ENCODE measurements around the gene GPR39.

GPR39 gene

DNA sequence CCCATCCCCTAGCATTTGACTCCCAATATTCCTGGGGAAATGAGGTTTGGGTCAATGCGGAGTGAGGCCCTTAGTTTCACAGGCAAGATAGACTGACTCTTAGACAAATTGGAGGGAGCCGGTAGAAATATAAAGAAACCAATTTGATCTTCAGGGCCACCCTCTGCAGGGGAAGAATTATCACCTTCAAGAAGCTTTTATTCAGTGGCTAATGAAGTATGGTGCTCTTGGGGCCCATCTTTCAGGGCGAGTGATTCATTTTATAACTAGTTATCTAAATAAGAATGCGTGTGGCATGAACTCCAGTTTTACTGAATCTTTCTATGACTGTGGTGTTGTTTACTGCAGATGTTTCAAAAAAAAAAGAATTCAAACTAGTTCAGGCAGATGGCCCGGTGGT is 165.0 kb downstream of the GPR39 start:
- no peak for DNase-seq

DNA sequence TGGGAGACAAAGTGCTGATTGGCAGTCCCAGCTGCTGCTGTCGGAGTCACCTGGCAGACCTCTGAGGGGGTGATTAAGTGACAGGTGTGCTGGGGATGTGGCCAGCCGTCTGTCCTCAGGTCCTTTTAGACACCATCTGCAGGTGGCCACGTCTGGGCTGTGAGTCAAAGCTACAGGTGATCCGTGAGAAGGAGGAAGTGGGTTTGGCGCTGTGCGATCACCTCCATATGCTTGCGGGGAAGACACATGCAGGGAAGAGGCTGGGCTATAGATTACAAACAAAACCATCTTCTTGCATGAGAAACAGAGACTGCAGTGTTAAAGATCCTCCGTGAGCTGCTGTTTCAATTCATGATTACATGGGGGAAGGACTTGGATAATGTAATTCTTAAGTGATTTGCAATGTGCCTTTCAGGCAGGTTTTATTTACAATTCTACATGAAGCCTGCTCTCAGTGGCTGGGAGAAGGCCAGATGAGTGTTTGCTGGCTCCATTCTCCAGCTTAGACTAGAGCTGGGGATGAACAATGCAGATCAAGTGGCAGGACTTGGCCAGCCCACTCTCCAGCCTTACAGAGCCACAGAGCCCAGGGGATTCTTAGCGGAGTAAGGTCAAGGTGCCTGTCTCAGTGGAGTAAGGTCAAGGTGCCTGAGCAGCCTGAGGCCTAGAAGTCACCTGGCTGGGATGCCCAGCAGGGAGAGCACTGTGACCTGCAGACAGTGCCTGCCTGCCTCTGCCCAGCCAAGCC is 165.6 kb downstream of the GPR39 start:
- no peak for DNase-seq

DNA sequence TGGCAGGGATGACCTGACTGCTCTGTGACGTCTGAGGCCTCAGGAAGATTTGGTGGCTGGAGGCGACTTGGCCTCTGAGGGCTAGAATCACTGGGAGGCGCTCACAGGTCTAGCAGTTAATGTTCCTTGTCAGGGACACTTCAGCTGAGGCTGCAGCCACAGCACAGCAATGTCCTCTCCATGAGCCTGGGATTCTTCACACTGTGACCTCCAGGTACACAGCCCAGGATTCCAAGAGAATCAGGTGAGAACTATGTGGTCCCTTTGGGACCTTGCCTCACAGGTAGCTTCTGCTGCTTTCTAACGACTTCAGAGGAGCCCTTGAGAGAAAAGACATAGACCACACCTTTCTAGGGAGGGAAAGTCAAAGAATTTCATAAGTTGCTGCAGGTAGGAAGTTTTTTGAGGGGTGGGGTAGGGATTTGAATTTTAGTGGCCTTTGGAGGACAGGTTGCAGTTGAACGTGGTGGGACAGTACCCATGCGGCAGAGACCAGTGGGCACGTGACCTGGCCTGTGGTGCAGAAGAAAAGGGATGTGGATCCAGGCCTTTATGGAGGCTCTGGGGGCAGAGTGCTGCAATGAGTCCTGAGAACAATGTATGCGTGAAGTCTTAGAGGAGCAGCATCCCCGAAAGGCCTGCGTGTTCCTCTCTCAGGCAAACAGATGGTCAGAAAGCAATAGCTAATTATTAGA is 167.2 kb downstream of the GPR39 start:
- no peak for DNase-seq

DNA sequence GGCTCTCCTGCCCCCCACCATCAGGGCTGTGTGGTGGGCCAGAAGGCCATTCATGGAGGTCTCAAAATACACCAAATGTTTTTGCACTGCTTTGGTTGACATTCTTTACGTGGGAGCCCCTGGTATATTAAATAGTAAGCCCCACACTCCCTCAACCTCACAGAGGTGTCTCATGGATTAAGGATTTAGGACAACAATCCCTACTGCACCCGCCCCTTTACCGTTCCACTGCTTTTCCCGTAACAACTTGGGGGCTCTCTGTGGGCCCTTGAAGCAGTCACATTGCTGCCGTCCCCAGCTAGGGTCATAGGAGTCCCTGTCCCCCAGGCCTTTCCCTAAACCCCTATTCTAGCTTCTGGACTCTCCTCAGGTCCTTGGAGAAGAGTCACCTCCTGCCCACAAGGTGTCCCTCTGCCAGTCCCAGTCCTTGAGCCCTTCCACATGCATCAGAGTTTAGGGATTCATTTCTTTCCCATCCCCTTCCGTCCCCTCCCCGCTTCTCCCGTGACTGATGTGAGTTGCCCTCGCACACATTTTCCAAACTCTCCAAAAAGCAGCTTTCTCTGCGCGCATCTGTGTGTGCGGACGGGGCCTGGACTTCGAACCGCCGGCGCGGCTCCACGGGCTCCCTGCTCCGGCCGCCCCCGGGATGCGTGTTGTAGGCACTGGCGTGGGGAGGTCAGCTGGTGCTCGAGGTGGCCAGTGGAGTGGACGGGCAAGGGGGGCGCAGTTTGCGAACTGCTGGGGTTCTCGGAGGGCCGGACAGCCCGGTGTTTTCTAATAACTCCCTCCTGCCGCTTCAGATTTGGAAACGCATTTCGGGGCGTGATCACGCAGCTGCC is 168.6 kb downstream of the GPR39 start:
- DNase-seq, result no peak

DNA sequence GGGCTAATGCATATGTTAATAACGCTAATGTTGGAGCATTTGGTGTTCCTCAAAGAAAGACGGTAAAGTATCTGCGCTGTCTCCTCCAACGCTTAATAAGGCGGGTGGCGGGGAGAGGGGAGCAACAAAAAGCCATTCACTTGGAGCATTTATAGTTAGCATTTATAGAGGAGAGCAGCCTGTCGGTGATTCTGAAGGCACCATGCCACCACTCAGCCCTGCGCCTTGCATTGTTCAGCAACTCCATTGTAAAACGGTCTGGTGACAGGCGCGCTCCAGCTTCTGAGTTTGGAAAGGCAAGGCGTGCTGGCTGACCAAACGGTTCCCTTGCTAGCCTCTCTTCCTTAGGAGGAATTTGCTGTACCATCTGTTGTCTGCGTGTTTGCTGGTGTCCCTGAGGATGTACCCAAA is 169.5 kb downstream of the GPR39 start:
- no peak for DNase-seq

DNA sequence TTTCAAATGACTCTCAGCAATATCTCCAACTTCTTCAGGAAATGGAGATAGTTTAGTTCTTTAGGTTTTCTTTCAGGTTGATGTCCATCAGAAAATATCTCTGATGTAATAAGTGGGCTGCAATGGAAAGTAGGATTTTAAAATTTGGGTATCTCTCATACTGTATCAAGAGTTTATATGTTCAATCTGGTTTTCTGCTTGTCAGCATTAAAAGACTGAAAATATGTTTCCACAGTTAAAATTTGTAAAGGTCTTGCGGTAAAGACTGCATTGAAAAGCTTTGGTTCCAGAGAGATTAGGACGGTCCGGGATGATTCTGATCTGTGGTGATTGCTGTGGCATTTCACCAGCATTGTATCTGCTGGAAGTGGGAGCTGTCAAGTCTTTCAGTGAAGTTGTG is 170.2 kb downstream of the GPR39 start:
- DNase-seq, result no peak

DNA sequence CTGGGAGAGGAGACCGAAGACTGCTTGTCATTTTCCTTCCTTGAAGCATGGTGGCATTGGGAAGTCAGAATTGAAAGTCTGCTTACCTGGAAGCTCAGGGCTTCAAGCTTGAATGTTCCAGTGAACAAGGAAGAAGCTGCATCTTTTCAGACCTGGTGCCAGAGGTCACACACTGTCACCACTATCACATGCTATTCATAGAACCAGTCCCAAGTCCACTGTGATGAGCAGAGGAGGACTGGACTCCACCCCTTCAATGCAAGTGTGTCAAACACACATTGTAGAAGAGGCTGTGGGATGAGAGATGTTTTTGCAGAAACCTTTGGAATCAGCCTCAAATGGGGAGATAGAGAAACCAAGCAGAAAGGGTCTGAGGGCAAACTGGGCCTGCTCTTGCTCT is 172.0 kb downstream of the GPR39 start:
- no peak for DNase-seq

DNA sequence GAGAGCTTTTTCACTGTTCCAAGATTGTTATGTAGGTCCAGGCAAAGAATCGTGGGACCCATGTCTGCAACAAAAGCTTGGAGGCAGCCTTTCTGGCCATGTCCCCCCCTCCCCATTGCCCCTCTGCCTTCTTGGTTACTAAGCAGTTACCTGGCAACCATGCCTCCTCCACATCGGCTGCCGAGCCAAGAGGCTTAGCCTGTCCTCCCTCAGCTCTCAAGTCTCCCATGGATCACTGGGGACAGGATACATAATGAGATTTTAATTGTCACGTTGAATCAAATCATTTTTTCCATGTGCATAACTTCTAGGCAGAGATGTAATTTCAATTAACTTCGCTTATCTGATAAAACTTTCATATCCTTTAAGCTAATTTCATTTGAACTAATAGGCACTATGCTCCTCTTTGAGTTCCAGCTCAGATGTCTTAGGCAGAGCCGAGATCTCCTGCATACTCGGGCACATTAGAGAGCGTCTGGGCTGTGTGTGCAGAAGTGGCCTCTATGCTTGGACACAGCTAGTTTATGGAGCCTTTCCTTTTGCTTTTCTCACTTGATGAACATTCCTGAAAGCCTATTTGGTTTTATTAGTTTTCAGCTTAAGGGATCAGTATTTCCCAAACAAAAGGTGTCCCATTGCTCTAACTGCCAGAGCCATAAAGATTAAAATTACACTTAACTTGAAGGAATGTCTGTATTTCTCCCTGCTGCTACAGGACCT is 172.7 kb downstream of the GPR39 start:
- DNase-seq, result no peak

DNA sequence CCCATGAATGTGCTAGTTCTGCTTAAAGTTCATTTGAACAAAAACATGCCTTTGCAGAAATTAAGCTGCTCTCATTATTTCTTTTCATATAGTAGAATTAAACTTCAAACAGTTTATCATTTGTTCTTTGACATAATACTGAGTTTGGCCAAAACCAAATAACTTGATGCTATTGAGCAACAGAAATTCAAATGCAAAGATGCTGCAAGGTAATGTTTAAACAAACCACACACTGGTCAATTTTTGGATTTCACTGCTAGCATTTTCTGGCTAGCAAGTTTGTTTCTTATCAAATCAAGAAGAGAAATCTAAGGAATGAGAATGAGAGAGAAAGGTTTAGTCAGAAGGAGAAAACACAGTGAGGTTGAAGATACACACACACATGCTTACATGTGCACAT is 173.4 kb downstream of the GPR39 start:
- no peak for DNase-seq

DNA sequence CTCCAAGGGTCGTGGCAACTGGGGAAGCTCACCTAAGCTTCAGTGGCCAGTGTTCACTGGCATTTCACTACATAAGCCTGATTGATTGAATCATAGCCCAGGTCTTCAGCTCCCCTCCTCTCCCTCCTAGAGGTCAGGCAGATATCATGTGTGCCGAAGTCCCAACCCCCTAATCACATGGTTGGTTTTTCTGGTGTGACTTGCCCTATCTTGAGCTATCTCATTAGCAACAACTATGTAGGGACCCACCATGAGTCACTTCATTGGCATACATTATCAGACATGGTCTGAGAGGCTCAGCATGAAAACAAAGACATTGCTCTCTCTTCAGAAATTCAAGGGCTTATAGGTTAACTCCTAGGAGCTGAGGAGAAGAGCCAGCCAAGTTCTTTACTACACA is 176.6 kb downstream of the GPR39 start:
- DNase-seq, result no peak

DNA sequence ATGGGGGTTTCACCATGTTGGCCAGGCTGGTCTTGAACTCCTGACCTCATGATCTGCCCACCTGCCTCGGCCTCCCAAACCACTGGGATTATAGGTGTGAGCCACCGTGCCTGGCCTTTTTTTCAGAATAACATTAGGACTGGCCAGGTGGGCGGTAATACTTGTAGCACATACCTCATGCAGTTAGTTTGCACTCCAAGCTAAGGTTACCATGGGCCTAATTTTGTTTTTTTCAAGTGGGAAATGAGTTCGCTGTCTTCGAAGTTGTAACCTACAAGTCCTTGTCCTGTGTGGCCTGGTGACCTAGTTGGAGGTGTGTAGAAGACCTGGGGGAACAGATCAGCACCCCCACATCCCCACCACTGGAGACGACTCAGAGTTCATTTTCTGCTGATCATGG is 178.6 kb downstream of the GPR39 start:
- no peak for DNase-seq

DNA sequence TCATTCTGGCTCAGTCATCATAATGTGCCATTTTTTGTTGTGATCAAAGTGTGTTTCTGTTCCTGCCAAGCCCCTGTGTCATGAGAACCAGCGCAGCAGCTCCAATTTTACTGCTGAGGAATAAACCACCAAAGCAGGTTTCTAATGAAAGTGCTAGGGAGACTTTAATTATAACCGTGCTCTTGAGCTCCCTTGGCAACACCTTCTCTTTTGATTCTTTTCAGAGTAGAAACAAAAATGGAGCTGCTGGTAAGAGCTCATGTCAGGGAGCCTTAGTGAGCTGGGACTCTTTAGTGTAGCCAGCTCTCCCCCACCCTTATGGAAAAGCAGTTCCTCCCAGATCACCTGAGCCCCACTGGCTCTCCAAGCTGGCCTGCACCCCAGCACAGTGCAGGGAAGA is 179.1 kb downstream of the GPR39 start:
- no peak for DNase-seq

DNA sequence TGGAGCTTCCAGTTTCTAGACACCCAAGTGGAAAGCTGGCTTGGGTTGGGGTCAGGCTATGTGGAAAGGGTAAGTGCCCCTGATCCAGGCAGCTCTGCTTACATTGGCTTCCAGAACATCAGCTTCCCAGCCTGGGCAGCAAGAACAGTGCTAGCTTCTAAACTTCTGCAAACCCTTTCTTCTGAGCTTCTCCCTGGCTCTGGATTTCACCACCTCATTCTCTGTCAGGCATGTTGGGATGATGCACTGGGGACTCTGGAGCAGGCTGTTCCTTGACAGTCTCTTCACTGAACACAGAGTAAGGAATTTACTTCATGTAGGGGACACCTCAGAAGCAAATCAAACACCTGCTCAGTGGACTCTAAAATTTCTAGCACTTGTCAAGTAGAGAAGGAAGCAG is 180.6 kb downstream of the GPR39 start:
- DNase-seq, result no peak

DNA sequence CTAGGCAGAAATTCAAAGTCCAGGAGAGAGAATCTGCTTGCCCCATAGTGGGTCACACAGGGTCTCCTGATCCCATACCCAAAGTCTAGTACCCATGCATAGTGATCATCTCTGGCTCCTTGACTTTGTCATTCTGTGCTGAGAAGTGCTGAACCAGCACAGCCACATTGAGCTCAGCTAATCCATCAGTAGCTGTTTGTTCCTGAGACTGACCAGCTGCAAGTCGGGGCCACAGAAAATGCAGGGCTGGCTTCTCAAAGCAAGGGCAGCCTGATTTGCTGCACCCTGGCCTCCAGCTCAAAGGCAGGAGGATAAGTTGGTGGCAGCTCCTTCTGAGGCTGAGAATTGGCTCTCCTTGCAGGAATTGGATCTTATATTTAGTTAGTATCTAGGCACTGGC is 181.2 kb downstream of the GPR39 start:
- DNase-seq, result no peak

DNA sequence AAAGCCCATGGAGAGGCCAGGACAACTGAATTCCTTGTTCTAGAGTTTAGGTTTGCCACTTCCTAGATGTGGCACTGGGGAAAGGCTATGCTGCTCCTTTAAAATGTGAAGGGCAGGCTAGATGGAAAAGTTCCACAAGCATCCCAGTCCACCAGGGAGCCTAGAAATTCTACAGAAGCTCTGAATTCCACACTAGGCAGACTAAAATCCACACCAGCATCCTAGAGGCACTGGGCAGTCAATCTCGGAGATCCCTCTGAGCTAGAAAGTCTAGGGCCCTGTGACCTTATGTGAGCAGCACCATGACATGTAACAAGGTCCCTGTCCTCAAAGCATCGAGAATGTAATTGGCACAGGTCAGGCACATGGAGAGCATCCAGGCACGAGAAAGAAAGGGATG is 181.9 kb downstream of the GPR39 start:
- DNase-seq, result no peak

DNA sequence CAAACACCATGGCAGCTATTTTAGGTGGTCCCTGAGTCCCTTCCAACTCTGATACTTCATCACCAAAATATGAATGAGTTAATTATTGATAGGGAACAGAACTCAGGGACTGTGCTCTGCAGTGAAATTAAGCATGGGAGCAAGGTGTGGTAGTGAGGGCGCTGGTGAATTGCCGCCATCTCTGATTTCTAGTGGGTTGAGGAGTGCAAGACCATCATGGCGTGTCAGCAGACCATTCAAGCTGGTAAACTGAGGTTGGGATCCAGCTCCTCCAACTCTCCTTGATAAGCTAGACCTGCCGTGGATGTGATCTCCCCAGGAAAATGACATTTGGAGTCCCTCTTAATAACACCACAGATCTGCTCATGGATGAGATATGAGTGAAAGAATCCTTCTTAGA is 183.0 kb downstream of the GPR39 start:
- DNase-seq, result no peak

DNA sequence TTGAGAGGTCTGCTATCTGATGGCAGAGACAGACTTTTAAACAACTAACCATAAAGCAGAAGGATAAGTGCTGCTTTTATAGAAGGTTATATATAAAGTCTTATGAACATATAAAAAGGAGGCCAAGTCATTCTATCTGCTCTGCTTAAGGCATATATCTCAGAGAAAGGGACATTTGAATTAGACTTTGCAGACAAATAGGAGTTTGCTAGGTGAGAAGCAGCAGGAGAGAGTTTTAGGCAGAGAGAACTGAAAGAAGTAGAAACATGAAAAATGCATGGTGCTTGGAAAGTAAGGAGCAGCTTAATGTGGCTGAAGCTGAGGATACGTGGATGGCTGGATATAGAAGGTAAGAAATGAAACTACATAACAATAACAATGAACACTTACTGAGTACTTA is 188.0 kb downstream of the GPR39 start:
- no peak for DNase-seq

DNA sequence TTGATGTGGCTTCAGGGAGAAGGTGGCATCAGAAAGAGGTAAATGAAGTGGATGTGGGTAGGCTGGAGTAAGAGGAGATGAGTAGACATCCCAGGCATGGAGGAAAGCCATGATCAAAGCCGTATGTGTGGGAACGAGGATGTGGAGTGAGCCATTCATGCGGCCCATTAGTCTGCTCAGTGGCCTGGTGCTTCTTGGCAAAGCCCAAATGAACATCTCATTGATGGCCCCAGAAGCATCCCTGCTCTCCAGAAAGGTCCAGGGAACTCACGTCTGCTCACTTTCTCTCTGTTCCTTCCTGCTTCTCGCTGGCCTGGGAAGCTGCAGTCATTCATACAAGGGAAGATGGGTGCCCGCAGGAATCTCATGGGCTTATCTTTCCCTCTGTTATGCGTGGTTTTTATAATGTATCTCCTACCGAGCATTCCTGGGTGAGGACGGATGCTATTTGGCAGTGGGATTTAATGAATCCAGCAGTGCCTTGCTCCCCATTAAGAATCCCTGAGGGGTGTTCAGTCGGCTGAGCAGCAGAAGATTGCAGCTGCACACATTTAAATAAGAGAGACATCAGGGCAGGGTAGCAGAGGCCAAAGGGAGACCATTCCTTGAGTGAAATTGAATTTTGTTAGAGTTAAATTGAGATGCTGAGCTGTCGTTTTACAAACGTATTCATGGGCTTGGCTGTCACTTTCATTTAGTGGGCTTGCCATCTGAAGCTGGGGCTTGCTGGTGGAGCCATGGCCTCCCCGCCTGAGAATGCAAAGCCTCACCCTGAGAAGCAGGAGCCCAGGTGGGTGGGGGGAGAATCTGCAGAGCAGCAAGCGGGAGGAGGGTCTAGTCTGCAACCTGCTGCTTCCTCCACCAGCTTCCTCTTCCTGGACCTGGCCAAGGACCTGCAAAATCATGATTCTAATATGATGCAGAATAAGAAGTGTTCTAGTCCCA is 188.9 kb downstream of the GPR39 start:
- DNase-seq, result no peak

DNA sequence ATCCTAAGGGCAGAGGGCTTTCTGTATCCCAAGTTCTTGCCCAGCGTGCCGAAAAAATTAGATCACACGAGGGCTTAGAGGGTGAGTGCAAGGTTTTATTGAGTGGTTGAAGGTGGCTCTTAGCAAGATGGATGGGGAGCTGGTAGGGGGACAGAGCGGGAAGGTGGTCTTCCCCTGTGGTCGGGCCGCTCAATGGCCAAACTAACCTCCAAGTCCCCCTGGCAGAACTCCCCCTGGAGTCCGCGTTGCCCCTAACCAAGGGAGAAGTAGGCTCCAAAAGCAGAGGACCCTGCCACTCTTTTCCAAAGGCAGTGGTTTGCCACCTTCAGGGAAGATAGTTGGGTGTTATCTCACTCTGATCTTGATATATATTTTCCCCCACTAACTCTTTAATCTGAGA is 190.0 kb downstream of the GPR39 start:
- no peak for DNase-seq

DNA sequence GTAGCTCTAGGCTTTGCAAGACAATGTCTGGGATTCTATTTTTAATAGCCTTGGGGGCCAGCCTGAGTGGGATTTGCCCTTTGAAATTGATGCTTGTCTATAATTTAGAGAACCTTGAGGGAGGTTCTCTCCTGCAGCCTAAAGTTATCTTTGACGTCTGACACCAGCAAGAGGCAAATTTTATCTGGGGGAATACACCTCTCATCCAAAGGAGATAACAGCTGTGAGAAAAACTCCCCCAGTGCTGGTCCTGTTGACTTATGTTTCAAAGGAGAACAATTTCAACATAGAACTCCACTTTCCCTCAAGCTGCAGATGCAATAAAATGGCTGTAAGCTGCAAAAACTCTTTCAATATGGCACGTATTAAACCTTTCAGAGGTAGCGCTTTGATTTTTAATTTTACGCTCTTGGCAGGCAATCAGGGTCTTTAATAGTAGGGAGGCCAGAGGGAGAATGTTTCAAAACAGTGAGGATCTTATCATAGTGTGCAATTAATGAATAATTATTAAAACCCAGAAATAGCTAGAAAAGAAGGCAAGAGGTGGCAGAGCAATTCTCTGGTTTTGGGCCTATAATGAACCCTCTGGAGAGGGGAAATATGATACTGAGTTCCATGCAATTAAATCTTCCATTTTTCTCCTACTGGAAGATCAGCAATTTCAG is 191.0 kb downstream of the GPR39 start:
- DNase-seq, result no peak

DNA sequence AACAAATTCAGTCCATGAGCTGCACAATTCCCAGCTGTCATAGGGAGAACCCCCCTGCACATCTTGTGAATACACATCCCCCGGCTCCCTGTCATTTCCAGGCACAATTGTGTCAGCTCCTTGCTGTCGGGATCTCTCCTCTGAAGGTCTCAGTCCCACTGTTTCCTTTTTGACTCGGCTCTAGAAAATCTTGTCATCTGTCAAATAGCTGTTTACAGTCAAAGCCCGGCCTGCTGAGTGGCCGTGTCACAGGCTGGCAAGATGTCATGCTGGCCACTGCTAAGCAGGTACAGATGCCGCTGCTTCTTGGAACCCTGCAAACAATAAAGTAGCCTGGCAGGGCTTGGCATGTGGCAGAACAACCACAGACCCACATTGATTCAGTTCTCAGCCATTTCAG is 191.7 kb downstream of the GPR39 start:
- DNase-seq, result no peak
